Fibroblast of lung (primary cell): Measurements from ENCODE around the gene NEDD4L.

Experiments used
- EZH2 ChIP-seq: IDR thresholded peaks from 2 replicates; pipeline ENCODE4 v1.5.1; 2012; ENCODE audit warnings: low read length, control low read depth, mild to moderate bottlenecking; ENCODE audit errors: missing control alignments
- TF ChIP-seq, protein P1 (sequence below), 2 donors: IDR thresholded peaks in 1 of 2; conservative IDR thresholded peaks in 1 of 2; 1 replicate in 1 of 2; 2 replicates in 1 of 2; pipeline ENCODE4 v1.5.1; 2011 to 2012; ENCODE audit warnings: low read length in 2 of 2, control low read depth in 1 of 2, inconsistent platforms in 1 of 2, low read depth in 1 of 2, mild to moderate bottlenecking in 1 of 2

DNA sequence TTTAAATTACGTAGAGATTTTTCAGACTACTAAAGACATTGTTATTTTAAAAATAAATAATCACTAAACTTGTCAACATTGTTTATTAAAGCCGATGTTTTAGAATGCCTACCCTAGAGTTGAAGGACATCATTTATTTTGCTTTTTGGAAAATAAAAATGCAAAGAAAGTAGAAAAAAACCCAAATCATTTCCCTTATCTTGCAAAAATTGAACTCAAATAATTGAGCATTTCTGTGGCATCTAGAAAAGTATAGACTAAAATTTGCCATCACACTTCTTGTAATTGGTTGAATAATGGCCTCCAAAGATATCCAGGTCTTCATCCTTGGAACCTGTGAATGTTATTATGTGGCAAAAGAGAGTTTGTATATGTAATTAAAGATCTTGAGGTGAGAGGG, 9.7 kb upstream of the NEDD4L start:
- TF ChIP-seq EZH2: no peak
- TF ChIP-seq, protein P1, sequence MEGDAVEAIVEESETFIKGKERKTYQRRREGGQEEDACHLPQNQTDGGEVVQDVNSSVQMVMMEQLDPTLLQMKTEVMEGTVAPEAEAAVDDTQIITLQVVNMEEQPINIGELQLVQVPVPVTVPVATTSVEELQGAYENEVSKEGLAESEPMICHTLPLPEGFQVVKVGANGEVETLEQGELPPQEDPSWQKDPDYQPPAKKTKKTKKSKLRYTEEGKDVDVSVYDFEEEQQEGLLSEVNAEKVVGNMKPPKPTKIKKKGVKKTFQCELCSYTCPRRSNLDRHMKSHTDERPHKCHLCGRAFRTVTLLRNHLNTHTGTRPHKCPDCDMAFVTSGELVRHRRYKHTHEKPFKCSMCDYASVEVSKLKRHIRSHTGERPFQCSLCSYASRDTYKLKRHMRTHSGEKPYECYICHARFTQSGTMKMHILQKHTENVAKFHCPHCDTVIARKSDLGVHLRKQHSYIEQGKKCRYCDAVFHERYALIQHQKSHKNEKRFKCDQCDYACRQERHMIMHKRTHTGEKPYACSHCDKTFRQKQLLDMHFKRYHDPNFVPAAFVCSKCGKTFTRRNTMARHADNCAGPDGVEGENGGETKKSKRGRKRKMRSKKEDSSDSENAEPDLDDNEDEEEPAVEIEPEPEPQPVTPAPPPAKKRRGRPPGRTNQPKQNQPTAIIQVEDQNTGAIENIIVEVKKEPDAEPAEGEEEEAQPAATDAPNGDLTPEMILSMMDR (conservative IDR thresholded peaks at IDR 0.05 in 1 of 2, IDR thresholded peaks at IDR 0.05 in 1 of 2; ENCODE audit: low read depth in 1 of 2, low read length in 2 of 2): no peak
